Stimulated activated CD4-positive, alpha-beta T cell treated with anti-CD3 and anti-CD28 coated beads, Interleukin-4, amount 100 ng/mL, for 48 hours (primary cell): ENCODE measurements around the gene CRYGS.
"Not testable (repeated sequence)": the region's sequence is repeated elsewhere in the genome, so short reads cannot be mapped to it uniquely, and the experiment has no call there.

Experiments
- DNase-seq, 2 donors: peaks; one replicate each; pipeline ENCODE4 v3.0.0-alpha.2; 2020; ENCODE audit warnings: low read depth in 2 of 2

Gene CRYGS

DNA sequence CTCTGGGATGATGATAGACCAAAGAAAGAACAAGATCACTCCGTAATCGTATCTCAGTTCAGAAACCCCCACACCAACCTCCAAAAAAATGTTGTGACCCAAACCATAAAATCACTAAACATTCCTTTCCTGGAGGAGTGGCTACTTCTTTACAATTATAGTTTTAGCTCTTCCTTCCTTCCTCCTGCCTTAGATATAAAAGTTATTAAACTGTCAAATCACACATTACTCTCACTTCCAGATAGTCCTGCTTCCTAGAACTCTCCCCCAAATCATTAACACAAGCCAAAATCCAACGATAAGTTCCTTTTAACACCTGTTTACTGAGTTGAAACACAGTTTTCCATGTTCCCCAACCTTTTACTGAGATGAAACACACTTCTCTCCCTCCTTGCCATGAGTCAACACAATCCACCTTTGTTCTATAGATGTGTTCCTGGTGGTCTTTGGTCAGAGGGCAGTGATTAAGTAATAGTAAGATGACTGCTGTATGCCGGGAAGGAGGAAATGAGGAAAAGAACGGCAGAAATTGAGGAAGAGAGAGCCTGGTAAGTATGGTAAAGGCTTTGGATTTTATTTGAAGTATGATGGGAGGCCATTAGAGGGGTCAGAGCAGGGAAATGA is 8.3 kb upstream of the CRYGS start:
- DNase-seq = no peak

DNA sequence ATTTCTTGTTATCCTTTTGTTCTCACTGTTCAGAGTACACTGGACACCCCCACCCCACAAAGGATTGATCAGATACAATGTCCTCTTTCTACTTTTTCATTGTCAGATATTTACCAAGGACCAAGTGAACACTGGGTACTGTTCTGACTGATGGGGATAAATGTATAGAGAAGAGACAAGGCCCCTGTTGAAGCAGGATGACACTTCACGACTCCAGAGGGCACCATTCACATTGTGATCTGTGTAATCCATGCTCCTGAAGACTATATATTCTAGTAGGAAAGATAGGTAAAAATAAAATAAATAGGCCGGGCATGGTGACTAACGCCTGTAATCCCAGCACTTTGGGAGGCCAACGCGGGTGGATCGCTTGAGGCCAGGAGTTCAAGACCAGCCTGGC is 7.2 kb upstream of the CRYGS start:
- no peak for DNase-seq

GRCh38 chr3:186549497-186549896 is 5.3 kb upstream of the CRYGS start:
- DNase-seq = no peak

- DNase-seq = no peak
Observed at GRCh38 chr3:186540835-186541226, 3.3 kb downstream of the CRYGS start.

GRCh38 chr3:186540221-186540834 is 3.9 kb downstream of the CRYGS start:
- DNase-seq = peak; percentile 70 to 74

GRCh38 chr3:186538779-186539178 is 5.4 kb downstream of the CRYGS start:
- no peak for DNase-seq

- DNase-seq = no peak
Observed at GRCh38 chr3:186536883-186537844, 7.0 kb downstream of the CRYGS start.

- peak in 1 of 2 donors; percentile 54 for DNase-seq
Observed at GRCh38 chr3:186534113-186534669, 10.0 kb downstream of the CRYGS start.

DNA sequence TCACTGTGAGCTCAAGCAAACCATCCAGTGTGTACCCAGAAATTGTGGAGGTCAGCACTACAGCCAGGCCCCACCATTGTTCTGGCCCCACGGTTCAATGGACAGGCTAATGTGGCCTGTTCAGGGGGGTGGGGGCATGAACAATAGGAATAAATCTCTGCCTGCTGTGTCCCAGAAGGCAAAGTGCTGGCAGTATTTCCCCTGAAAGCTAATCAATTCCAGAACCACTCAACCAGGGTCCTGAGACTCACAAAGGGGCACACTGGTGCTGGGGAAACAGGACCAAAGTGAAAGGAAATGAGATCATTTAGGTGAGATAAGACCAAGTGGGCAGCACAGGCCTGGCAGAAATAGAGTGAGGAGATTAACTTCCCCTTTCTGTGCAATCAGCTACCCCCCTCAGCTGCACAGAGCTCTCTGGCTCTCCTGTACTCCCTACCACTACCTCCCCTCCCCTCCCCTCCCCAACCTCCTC is 11.5 kb downstream of the CRYGS start:
- DNase-seq = no peak

- DNase-seq = not testable (repeated sequence)
Observed at GRCh38 chr3:186531694-186532093, 12.5 kb downstream of the CRYGS start.

DNA sequence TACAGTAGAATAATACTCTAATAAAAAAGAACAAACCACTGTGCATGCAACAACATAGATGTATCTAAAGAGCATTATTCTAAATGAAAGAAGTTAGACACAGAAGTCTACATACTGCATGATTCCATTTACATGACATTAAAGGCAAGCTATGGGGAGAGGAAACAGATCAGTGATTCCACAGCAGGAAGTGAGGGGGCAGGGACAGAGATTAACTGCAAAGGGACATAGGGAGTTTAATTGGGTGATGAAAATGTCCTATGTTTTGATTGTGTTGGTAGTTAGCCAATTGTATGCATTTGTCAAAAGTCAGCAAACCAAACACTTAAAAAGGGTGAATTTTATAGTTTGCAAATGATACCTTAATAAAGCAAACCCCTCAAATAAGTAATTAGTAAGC is 13.8 kb downstream of the CRYGS start:
- no peak for DNase-seq

- no peak for DNase-seq
Observed at GRCh38 chr3:186529201-186529999, 14.8 kb downstream of the CRYGS start.

DNA sequence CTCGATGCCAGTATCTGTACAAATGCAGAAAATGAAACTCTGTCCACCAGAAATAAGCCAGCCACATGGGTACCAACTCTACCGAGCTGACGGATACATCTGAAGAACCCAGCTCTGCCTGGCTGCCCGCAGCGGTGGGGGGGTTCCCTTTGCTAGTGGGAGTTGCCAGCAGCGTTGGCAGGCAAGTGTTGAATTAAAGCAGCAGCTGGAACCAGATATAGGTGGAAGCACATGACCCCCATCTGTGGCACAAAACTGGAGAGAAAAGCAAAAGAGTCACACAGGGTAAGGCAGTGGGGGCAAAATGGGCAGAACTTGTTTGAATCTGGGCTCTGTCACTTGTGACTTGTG is 17.9 kb downstream of the CRYGS start:
- DNase-seq = no peak

DNA sequence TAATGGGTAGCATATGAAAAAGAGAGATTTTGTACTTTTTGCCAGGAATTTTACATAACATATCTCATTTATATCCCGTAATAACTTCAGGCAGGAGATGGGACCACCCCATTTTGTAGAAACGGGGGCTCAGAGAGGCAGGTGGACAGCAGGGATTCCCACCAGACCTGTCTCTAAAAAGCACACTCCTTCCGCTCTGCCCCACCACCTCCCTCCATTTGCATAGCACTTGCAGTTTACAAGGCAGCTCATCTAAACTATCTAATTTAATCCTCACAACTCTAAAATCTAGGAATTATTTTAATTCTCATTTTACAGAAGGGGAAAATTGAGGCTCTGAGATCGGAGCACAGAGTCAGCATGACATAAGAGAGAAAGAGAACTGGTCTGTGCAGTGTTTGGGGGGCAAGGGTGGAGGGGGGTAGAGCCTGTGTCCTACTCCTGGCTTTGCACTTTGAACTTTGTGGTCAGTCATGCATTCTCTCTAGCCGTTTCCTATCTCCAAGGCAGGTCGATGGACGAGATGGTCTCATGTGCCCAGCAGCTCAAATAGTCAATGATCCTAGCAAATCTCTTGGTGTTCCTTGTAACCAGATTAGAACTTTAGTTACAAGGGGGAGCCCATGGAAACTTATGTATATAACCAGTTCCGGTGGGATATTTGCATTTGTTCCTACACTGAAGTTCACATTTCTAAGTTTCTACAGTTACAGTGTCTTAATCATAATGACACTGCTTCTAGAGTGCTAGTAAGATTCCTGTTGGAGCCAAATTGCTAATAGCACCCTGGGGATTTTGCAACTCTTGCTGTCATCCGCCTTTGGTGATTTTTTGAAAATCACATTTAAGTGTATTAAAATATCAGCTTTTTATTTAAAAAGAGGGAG is 18.6 kb downstream of the CRYGS start:
- no peak for DNase-seq

DNA sequence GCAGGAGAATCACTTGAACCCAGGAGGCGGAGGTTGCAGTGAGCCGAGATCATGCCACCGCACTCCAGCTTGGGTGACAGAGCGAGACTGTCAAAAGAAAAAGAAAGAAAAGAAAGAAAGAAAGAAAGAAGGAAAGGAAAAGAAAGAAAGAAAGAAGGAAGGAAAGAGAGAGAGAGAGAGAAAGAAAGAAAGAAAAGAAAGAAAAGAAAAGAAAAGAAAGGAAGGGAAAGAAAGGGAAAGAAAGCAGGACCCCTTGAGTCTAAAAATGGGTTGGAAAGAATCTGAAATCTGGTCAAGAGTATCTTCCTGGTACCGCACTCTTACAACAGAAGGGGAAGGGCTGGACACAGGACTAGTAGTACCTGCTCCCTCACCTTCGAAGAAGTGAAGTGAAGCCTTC is 19.6 kb downstream of the CRYGS start:
- DNase-seq = no peak

GRCh38 chr3:186523434-186523833 is 20.7 kb downstream of the CRYGS start:
- DNase-seq = no peak

DNA sequence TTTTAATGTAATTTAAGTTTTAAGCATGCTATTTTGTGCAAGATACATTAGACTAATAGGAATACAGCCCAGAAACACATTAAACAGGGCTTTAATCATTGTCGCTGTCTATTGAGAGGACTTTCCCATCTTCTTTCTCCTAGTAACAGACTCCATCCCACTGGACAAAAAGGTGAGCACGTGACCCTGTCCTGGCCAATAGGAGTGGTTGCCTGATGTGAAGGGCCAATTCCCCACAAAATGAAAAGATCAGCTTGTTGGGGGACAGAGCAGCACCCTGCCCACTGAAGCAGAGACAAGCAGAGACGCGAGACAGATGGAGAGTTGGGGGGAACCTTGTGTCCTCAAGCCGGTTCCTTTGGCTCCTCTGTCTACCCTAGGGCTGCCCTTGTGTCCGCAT is 21.2 kb downstream of the CRYGS start:
- DNase-seq = no peak

GRCh38 chr3:186520957-186521842 is 23.0 kb downstream of the CRYGS start:
- peak in 1 of 2 donors; percentile 41 for DNase-seq

GRCh38 chr3:186520431-186520830 is 23.7 kb downstream of the CRYGS start:
- no peak for DNase-seq
